ENCODE data around the gene PCK2.

- no peak for TF ChIP-seq CTCF (IDR thresholded peaks at IDR 0.05)
- TF ChIP-seq POLR2A (IDR thresholded peaks at IDR 0.05): no peak
These were observed 38.1 kb downstream of the PCK2 start for GRCh38 chr14:24132061-24132685.
